Measurements from ENCODE around the gene LRRC8D. TPM values are rescaled to one million over a fixed set of nuclear protein-coding genes. Genes with fewer than 3 reads are reported as not detected.

LRRC8D gene
- total RNA-seq, 1 experiment from 2014 or later = 39.4 TPM

GRCh38 chr1:89917353-89917752 is 96.5 kb downstream of the LRRC8D start:
- BruUV-seq (replicated peaks) = no TSS peak
- no peak for DNase-seq
- no peaks in the 10 kb centered on the region for H3K9me3 Mint-ChIP-seq (ENCODE audit: unreplicated experiment)
- no peaks in the 10 kb centered on the region for H3K9me3 ChIP-seq
- no peak overlapping the region for H3K27ac Mint-ChIP-seq (ENCODE audit: unreplicated experiment)
- H3K4me3 Mint-ChIP-seq (ENCODE audit: unreplicated experiment) = no peak overlapping the region
- peaks cover 26% of the 10 kb centered on the region for H3K4me1 ChIP-seq
- H3K4me1 Mint-ChIP-seq (ENCODE audit: low read depth, unreplicated experiment) = peaks cover 6% of the 10 kb centered on the region
- intact Hi-C loops (cut with micrococcal nuclease; ENCODE audit: unreplicated experiment) = no loop called here
- CTCF ChIA-PET = no interaction called here
- H3K4me3 ChIP-seq (ENCODE audit: low read depth, low read length) = no peak overlapping the region
- no peaks in the 10 kb centered on the region for H3K36me3 ChIP-seq (ENCODE audit: control insufficient read depth, insufficient read depth, low read length)
- no peaks in the 10 kb centered on the region for H3K27me3 ChIP-seq (replicated peaks; ENCODE audit: control insufficient read depth, insufficient read depth, low read length)
- no peaks in the 10 kb centered on the region for H3K27me3 Mint-ChIP-seq (ENCODE audit: insufficient read depth, unreplicated experiment)
- no peak for TF ChIP-seq CTCF (IDR thresholded peaks at IDR 0.05; ENCODE audit: insufficient read depth in 1 of 2, low read depth in 1 of 2, low read length in 1 of 2, severe bottlenecking in 1 of 2, unreplicated experiment in 1 of 2)
- POLR2A ChIA-PET = no interaction called here
- H3K36me3 Mint-ChIP-seq (ENCODE audit: insufficient read depth, unreplicated experiment) = peaks cover 29% of the 10 kb centered on the region

DNA sequence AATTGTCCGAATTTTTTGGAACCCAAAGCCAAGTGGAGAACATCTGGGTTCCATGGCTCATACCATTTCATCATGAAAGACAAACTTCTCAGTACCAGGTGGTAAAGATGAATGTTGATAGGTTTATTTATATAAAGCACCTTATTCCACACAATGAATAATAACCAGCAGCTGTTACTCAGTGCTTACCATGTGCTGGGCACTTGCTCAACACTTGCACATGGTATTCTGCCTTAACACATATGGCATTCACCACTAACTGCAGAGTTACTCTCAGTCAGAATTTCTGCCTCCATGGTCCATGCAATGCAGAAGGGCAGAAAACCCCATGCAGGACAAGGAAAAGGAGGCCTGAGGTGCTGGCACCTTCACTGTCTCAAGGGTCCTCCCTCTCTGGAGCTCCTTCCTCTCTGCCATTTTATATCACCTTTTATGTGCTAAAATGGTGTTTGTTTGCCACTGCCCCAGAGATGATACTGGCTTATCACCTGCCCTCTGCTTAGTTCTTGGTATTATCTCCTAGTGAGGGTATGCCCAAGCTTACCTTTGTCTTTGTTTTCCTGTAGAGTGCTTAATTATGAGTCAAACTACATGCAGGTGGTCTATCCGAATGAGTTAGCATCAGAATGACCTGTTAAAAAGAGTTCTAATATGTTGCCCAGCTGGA is 97.4 kb downstream of the LRRC8D start:
- Mint-ChIP-seq H3K4me1 (ENCODE audit: low read depth, unreplicated experiment) (peaks cover 6% of the 10 kb centered on the region), H3K9me3 (ENCODE audit: unreplicated experiment) (no peaks in the 10 kb centered on the region), H3K27ac (ENCODE audit: unreplicated experiment) (no peak overlapping the region), H3K4me3 (ENCODE audit: unreplicated experiment) (no peak overlapping the region), H3K36me3 (ENCODE audit: insufficient read depth, unreplicated experiment) (peaks cover 29% of the 10 kb centered on the region), H3K27me3 (ENCODE audit: insufficient read depth, unreplicated experiment) (no peaks in the 10 kb centered on the region)
- Histone ChIP-seq H3K4me1 (peaks cover 26% of the 10 kb centered on the region), H3K27me3 (replicated peaks; ENCODE audit: control insufficient read depth, insufficient read depth, low read length) (no peaks in the 10 kb centered on the region), H3K4me3 (ENCODE audit: low read depth, low read length) (no peak overlapping the region), H3K36me3 (ENCODE audit: control insufficient read depth, insufficient read depth, low read length) (no peaks in the 10 kb centered on the region), H3K9me3 (no peaks in the 10 kb centered on the region; the same call in 1 of the 2 replicates)
- no peak for TF ChIP-seq CTCF (IDR thresholded peaks at IDR 0.05; ENCODE audit: insufficient read depth in 1 of 2, low read depth in 1 of 2, low read length in 1 of 2, severe bottlenecking in 1 of 2, unreplicated experiment in 1 of 2)
- ChIA-PET POLR2A (no interaction called here), CTCF (no interaction called here)
- BruUV-seq (replicated peaks) = no TSS peak
- intact Hi-C loops (cut with micrococcal nuclease; ENCODE audit: unreplicated experiment) = no loop called here
- no peak for DNase-seq

DNA sequence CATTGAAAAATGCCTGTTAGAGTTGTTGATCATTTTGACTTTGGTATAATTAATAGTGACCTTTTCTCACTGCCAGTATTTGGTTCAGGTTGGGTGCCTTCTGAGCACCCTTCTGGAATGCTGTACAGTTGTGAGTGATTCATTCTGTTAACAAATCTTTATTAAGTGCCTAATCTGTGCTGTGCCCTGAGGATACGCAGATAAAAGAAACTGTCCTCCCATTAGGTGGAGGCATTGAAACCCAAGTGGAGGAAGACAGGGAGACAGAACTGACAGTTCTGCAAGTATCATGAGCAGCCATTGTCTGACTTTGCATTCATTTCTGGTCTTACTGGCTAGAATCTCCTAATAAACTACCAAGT is 97.9 kb downstream of the LRRC8D start:
- no peaks in the 10 kb centered on the region; the same call in 1 of the 2 replicates for H3K9me3 ChIP-seq
- H3K4me3 Mint-ChIP-seq (ENCODE audit: unreplicated experiment) = no peak overlapping the region
- H3K27me3 ChIP-seq (replicated peaks; ENCODE audit: control insufficient read depth, insufficient read depth, low read length) = no peaks in the 10 kb centered on the region
- no peaks in the 10 kb centered on the region for H3K27me3 Mint-ChIP-seq (ENCODE audit: insufficient read depth, unreplicated experiment)
- no peak overlapping the region for H3K27ac Mint-ChIP-seq (ENCODE audit: unreplicated experiment)
- H3K36me3 ChIP-seq (ENCODE audit: control insufficient read depth, insufficient read depth, low read length) = no peaks in the 10 kb centered on the region
- ChIA-PET CTCF (no interaction called here), POLR2A (no interaction called here)
- DNase-seq = no peak
- peaks cover 26% of the 10 kb centered on the region for H3K4me1 ChIP-seq
- H3K9me3 Mint-ChIP-seq (ENCODE audit: unreplicated experiment) = no peaks in the 10 kb centered on the region
- H3K36me3 Mint-ChIP-seq (ENCODE audit: insufficient read depth, unreplicated experiment) = peaks cover 30% of the 10 kb centered on the region
- H3K4me1 Mint-ChIP-seq (ENCODE audit: low read depth, unreplicated experiment) = peaks cover 6% of the 10 kb centered on the region
- no TSS peak for BruUV-seq (replicated peaks)
- no peak for TF ChIP-seq CTCF (IDR thresholded peaks at IDR 0.05; ENCODE audit: insufficient read depth in 1 of 2, low read depth in 1 of 2, low read length in 1 of 2, severe bottlenecking in 1 of 2, unreplicated experiment in 1 of 2)
- no peak overlapping the region for H3K4me3 ChIP-seq (ENCODE audit: low read depth, low read length)
- intact Hi-C loops (cut with micrococcal nuclease; ENCODE audit: unreplicated experiment) = no loop called here
